ENCODE results near the gene TBL1XR1. TPM values are rescaled to one million over a fixed set of nuclear protein-coding genes. Genes with fewer than 3 reads are reported as not detected.

The TBL1XR1 gene
- total and polyA plus RNA-seq, 2 of the 13 experiments (the other 11 are each of a cell fraction or from before 2014, with no cell fraction given), result 57.7 to 62.5 TPM

GRCh38 chr3:177060492-177060891 is 136.8 kb downstream of the TBL1XR1 start:
- Histone ChIP-seq H4K20me1 (ENCODE audit: insufficient read depth, low read length) (peaks cover 9% of the 10 kb centered on the region; the same call in 1 of the 2 replicates), H3K79me2 (ENCODE audit: insufficient read depth, low read length) (peaks cover 36% of the 10 kb centered on the region), H3K9me3 (ENCODE audit: low read length) (no peaks in the 10 kb centered on the region), H3K4me3 (replicated peaks in 1 of 3; ENCODE audit: insufficient read depth in 1 of 3, low read depth in 2 of 3, low read length in 3 of 3) (no peak overlapping the region), H3K27me3 (ENCODE audit: control insufficient read depth in 1 of 2, insufficient read depth in 2 of 2, low read length in 2 of 2) (no peaks in the 10 kb centered on the region; a peak in 1 of 5 replicates), H2AFZ (ENCODE audit: low read length) (no peak overlapping the region), H3K36me3 (replicated peaks in 1 of 2; ENCODE audit: control insufficient read depth in 1 of 2, insufficient read depth in 2 of 2, low read length in 2 of 2) (peaks cover 2 to 13% of the 10 kb centered on the region in 2 experiments; a peak in 3 of 5 replicates), H3K4me1 (ENCODE audit: insufficient read depth, low read length) (no peaks in the 10 kb centered on the region), H3K4me2 (ENCODE audit: low read depth, low read length) (no peak overlapping the region), H3K9ac (ENCODE audit: insufficient read depth, low read depth, low read length) (no peak overlapping the region), H3K27ac (ENCODE audit: extremely low read length, insufficient read depth, low read length) (no peak overlapping the region)
- no peak for DNase-seq (ENCODE audit: low spot score)
- BruUV-seq (replicated peaks), result no TSS peak
- CTCF ChIA-PET (ENCODE audit: low intra/inter-chr PET ratio, low total read pairs), result no interaction called here
- TF ChIP-seq MAF1 (CRISPR knock-in tag; IDR thresholded peaks at IDR 0.05; ENCODE audit: borderline replicate concordance), result no peak
- no peak for TF ChIP-seq ELF1 (CRISPR knock-in tag; IDR thresholded peaks at IDR 0.05)
- 93% methylated on average over 1 of the region's 1 CpG for WGBS (ENCODE audit: low lambda C conversion rate)
- ATAC-seq, result no peak
- POLR2A ChIA-PET, result no interaction called here
- FAIRE-seq, result no peak
- intact Hi-C loops (cut with micrococcal nuclease; ENCODE audit: unreplicated experiment) (no loop called here), in situ Hi-C loops (cut with HindIII; ENCODE audit: extremely low pct_ligation_motif_present, low pct_unique_long_range_greater_than_20kb) (no loop called here)

DNA sequence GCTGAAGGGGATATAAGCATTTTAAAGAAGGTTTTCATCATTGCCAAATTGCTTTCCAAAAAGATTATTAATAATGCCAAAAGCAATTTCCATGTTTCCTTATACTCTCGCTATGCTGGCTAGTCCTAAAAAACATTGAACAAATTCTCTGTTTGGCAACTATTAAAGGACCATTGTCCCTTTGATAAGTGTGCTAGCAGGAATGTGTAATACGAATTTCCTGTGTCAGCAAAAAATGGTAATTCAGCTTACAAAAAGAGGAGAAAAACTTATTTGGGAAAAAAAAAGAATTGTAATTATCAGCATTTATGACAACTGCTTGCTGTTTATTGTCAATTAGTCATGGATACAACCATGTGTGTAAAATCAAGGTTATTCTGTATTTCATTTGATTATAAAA is 138.6 kb downstream of the TBL1XR1 start:
- WGBS (ENCODE audit: low lambda C conversion rate), result 96% methylated on average over 2 of the region's 2 CpGs
- no peaks in the 10 kb centered on the region for H3K9me3 ChIP-seq (ENCODE audit: low read length)
- no peaks in the 10 kb centered on the region for H3K4me1 ChIP-seq (ENCODE audit: insufficient read depth, low read length)
- H4K20me1 ChIP-seq (ENCODE audit: insufficient read depth, low read length), result peaks cover 9% of the 10 kb centered on the region; the same call in 1 of the 2 replicates
- H3K4me3 ChIP-seq (replicated peaks in 1 of 3; ENCODE audit: insufficient read depth in 1 of 3, low read depth in 2 of 3, low read length in 3 of 3), result no peak overlapping the region
- no peak overlapping the region for H3K4me2 ChIP-seq (ENCODE audit: low read depth, low read length)
- ChIA-PET CTCF (ENCODE audit: low intra/inter-chr PET ratio, low total read pairs) (no interaction called here), POLR2A (no interaction called here)
- in situ Hi-C loops (cut with HindIII; ENCODE audit: extremely low pct_ligation_motif_present, low pct_unique_long_range_greater_than_20kb) (loop anchor here (10.0 kb wide), 1 partner anchor 136 kb away; the partner anchor contains the start of gene TBL1XR1), intact Hi-C loops (cut with micrococcal nuclease; ENCODE audit: unreplicated experiment) (loop anchor here (10.0 kb wide), 1 partner anchor 416 kb away; no protein-coding TSS in a partner anchor)
- H3K9ac ChIP-seq (ENCODE audit: insufficient read depth, low read depth, low read length), result no peak overlapping the region
- H3K36me3 ChIP-seq (replicated peaks in 1 of 2; ENCODE audit: control insufficient read depth in 1 of 2, insufficient read depth in 2 of 2, low read length in 2 of 2), result peaks cover 2 to 14% of the 10 kb centered on the region in 2 experiments; a peak in 4 of 5 replicates
- no peaks in the 10 kb centered on the region; a peak in 1 of 5 replicates for H3K27me3 ChIP-seq (ENCODE audit: control insufficient read depth in 1 of 2, insufficient read depth in 2 of 2, low read length in 2 of 2)
- H3K27ac ChIP-seq (ENCODE audit: extremely low read length, insufficient read depth, low read length), result no peak overlapping the region
- no TSS peak for BruUV-seq (replicated peaks)
- H3K79me2 ChIP-seq (ENCODE audit: insufficient read depth, low read length), result peaks cover 32% of the 10 kb centered on the region
- no peak for DNase-seq (ENCODE audit: low spot score)
- no peak for FAIRE-seq
- H2AFZ ChIP-seq (ENCODE audit: low read length), result no peak overlapping the region
- no peak for ATAC-seq
- TF ChIP-seq MAFF (IDR thresholded peaks at IDR 0.05; ENCODE audit: low read depth, low read length), result peak; percentile 98
- TF ChIP-seq ZMYM2 (CRISPR knock-in tag; IDR thresholded peaks at IDR 0.05), result no peak
- TF ChIP-seq ARNT2 (CRISPR knock-in tag; IDR thresholded peaks at IDR 0.05; ENCODE audit: low read depth), result no peak
- TF ChIP-seq MAFK (conservative IDR thresholded peaks at IDR 0.05 in 1 of 2, IDR thresholded peaks at IDR 0.05 in 1 of 2; ENCODE audit: low read length in 2 of 2), result peak; percentile 97 to 99
- no peak for TF ChIP-seq ZNF256 (CRISPR knock-in tag; conservative IDR thresholded peaks at IDR 0.05)
- TF ChIP-seq ZNF775 (CRISPR knock-in tag; IDR thresholded peaks at IDR 0.05; ENCODE audit: borderline replicate concordance), result no peak
- TF ChIP-seq ASH2L (IDR thresholded peaks at IDR 0.05; ENCODE audit: insufficient read length, low read depth, low read length), result no peak
- TF ChIP-seq ZSCAN31 (CRISPR knock-in tag; IDR thresholded peaks at IDR 0.05; ENCODE audit: low read depth), result no peak
- TF ChIP-seq HNRNPH1 (optimal IDR thresholded peaks at IDR 0.05; ENCODE audit: low read depth, low read length), result no peak
- TF ChIP-seq, protein P1, sequence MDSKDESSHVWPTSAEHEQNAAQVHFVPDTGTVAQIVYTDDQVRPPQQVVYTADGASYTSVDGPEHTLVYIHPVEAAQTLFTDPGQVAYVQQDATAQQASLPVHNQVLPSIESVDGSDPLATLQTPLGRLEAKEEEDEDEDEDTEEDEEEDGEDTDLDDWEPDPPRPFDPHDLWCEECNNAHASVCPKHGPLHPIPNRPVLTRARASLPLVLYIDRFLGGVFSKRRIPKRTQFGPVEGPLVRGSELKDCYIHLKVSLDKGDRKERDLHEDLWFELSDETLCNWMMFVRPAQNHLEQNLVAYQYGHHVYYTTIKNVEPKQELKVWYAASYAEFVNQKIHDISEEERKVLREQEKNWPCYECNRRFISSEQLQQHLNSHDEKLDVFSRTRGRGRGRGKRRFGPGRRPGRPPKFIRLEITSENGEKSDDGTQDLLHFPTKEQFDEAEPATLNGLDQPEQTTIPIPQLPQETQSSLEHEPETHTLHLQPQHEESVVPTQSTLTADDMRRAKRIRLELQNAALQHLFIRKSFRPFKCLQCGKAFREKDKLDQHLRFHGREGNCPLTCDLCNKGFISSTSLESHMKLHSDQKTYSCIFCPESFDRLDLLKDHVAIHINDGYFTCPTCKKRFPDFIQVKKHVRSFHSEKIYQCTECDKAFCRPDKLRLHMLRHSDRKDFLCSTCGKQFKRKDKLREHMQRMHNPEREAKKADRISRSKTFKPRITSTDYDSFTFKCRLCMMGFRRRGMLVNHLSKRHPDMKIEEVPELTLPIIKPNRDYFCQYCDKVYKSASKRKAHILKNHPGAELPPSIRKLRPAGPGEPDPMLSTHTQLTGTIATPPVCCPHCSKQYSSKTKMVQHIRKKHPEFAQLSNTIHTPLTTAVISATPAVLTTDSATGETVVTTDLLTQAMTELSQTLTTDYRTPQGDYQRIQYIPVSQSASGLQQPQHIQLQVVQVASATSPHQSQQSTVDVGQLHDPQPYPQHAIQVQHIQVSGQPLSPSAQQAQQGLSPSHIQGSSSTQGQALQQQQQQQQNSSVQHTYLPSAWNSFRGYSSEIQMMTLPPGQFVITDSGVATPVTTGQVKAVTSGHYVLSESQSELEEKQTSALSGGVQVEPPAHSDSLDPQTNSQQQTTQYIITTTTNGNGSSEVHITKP (CRISPR knock-in tag; IDR thresholded peaks at IDR 0.05; ENCODE audit: low read depth), result no peak
- no peak for TF ChIP-seq ATF7-NPFF (CRISPR knock-in tag; IDR thresholded peaks at IDR 0.05; ENCODE audit: low read depth)
- no peak for TF ChIP-seq TFE3 (CRISPR knock-in tag; IDR thresholded peaks at IDR 0.05)
